IMR-90 (cell line): ENCODE data around the gene SRRD. TPM values are rescaled to one million over a fixed set of nuclear protein-coding genes. Genes with fewer than 3 reads are reported as not detected.

ENCODE experiments used
- ATAC-seq: fragments of 200-7000 bp; cut with Tn5 transposase; 2 replicates; pipeline ENCODE4 v1.9.1; 2020; ENCODE audit warnings: low read depth, mild to moderate bottlenecking, moderate library complexity
- BruUV-seq: library from RNA; stranded (reverse); fragments of 400-500 nt; replicated peaks from 2 replicates; lab custom pipeline; 2021; lab: Mats Ljungman, UMichigan
- CTCF ChIA-PET: fragments of 300-600 bp; formaldehyde crosslinking; extraction: SDS; loops from one replicate; lab custom pipeline; 2021; ENCODE audit warnings: antibody characterized with exemption; lab: Yijun Ruan, JAX
- POLR2A ChIA-PET: fragments of 300-600 bp; sonication (Branson Sonifier 250); formaldehyde crosslinking; loops from one replicate; lab custom pipeline; 2022; ENCODE audit warnings: antibody characterized with exemption; ENCODE audit not compliant: unreplicated experiment; lab: Charles Lee
- DNase-seq: peaks from one replicate; pipeline ENCODE4 v3.0.0; 2013
- H2AFZ ChIP-seq: replicated peaks from 2 replicates; pipeline ENCODE3; 2013; ENCODE audit warnings: low read length, mild to moderate bottlenecking; ENCODE audit not compliant: poor library complexity
- H2AK5ac ChIP-seq: 2 replicates; pipeline ENCODE4 v1.6.1; 2013; ENCODE audit warnings: low read depth, low read length, inconsistent platforms
- H2AK9ac ChIP-seq: replicated peaks from 2 replicates; pipeline ENCODE3; 2013; ENCODE audit warnings: mild to moderate bottlenecking, low read depth, low read length, moderate library complexity; ENCODE audit not compliant: poor library complexity
- H2BK120ac ChIP-seq: 2 replicates; pipeline ENCODE4 v1.6.1; 2013; ENCODE audit warnings: low read depth, low read length, inconsistent platforms
- H2BK15ac ChIP-seq: 3 replicates; pipeline ENCODE4 v1.6.1; 2013; ENCODE audit warnings: low read depth, low read length, inconsistent platforms
- H2BK20ac ChIP-seq: 2 replicates; pipeline ENCODE4 v1.6.1; 2013; ENCODE audit warnings: low read depth, mild to moderate bottlenecking, inconsistent platforms, low read length, moderate library complexity
- H2BK5ac ChIP-seq: 2 replicates; pipeline ENCODE4 v1.6.1; 2013; ENCODE audit warnings: mild to moderate bottlenecking, low read depth, low read length, inconsistent platforms; ENCODE audit not compliant: poor library complexity, severe bottlenecking
- H3K14ac ChIP-seq: replicated peaks from 2 replicates; pipeline ENCODE4 v1.6.1; 2013; ENCODE audit warnings: low read depth, low read length, inconsistent platforms
- H3K18ac ChIP-seq: 2 replicates; pipeline ENCODE4 v1.6.1; 2013; ENCODE audit warnings: low read depth, low read length, control low read depth
- H3K23ac ChIP-seq: 2 replicates; pipeline ENCODE4 v1.6.1; 2013; ENCODE audit warnings: low read depth, low read length, inconsistent platforms
- H3K27ac ChIP-seq: 2 replicates; pipeline ENCODE4 v1.5.1; 2013; ENCODE audit warnings: mild to moderate bottlenecking, control low read depth, low read length; ENCODE audit not compliant: insufficient read depth
- H3K27me3 ChIP-seq: 2 replicates; pipeline ENCODE4 v1.6.1; 2013; ENCODE audit warnings: low read length; ENCODE audit not compliant: control insufficient read depth, insufficient read depth
- H3K36me3 ChIP-seq: 2 replicates; pipeline ENCODE4 v1.6.1; 2013; ENCODE audit warnings: low read length, mixed read lengths; ENCODE audit not compliant: control insufficient read depth, insufficient read depth
- H3K4ac ChIP-seq: 2 replicates; pipeline ENCODE4 v1.6.1; 2013; ENCODE audit warnings: low read depth, low read length, inconsistent platforms
- H3K4me1 ChIP-seq: 2 replicates; pipeline ENCODE4 v1.6.1; 2013; ENCODE audit warnings: low read length, mixed read lengths; ENCODE audit not compliant: control insufficient read depth, insufficient read depth
- H3K4me2 ChIP-seq: 2 replicates; pipeline ENCODE4 v1.6.1; 2013; ENCODE audit warnings: low read depth, mild to moderate bottlenecking, control low read depth, low read length, moderate library complexity
- H3K4me3 ChIP-seq: 2 replicates; pipeline ENCODE4 v1.5.1; 2013; ENCODE audit warnings: low read depth, mild to moderate bottlenecking, control low read depth, low read length, moderate library complexity; ENCODE audit not compliant: insufficient read depth
- H3K56ac ChIP-seq: 2 replicates; pipeline ENCODE4 v1.6.1; 2013; ENCODE audit warnings: low read length, inconsistent platforms; ENCODE audit not compliant: insufficient read depth; ENCODE audit errors: extremely low read depth
- H3K79me1 ChIP-seq, 2 experiments: 2 replicates each; pipeline ENCODE4 v1.6.1; 2013; ENCODE audit warnings: low read length in 2 of 2, inconsistent platforms in 1 of 2, low read depth in 1 of 2
- H3K9ac ChIP-seq: 2 replicates; pipeline ENCODE4 v1.6.1; 2013; ENCODE audit warnings: low read depth, low read length, control low read depth
- H3K9me1 ChIP-seq: 2 replicates; pipeline ENCODE4 v1.6.1; 2013; ENCODE audit warnings: low read length, inconsistent platforms; ENCODE audit not compliant: insufficient read depth
- H3K9me3 ChIP-seq: 2 replicates; pipeline ENCODE4 v1.6.1; 2013; ENCODE audit warnings: low read length; ENCODE audit not compliant: control insufficient read depth, insufficient read depth
- H4K20me1 ChIP-seq: 2 replicates; pipeline ENCODE4 v1.6.1; 2013; ENCODE audit warnings: low read length, inconsistent platforms; ENCODE audit not compliant: insufficient read depth
- H4K5ac ChIP-seq: 2 replicates; pipeline ENCODE4 v1.6.1; 2013; ENCODE audit warnings: mild to moderate bottlenecking, low read depth, low read length, control low read depth
- H4K8ac ChIP-seq, 2 experiments: 2 replicates each; pipeline ENCODE4 v1.6.1; 2013; ENCODE audit warnings: low read depth in 2 of 2, low read length in 2 of 2, control low read depth in 1 of 2, inconsistent platforms in 1 of 2
- H4K91ac ChIP-seq: 2 replicates; pipeline ENCODE4 v1.6.1; 2013; ENCODE audit warnings: low read depth, low read length, inconsistent platforms; ENCODE audit not compliant: insufficient read depth
- CEBPB ChIP-seq: IDR thresholded peaks from 2 replicates; pipeline ENCODE4 v1.6.1; 2012; ENCODE audit warnings: low read depth, low read length, improper control_type of control experiment
- NFE2L2 ChIP-seq: fragments of 150-350 bp; IDR thresholded peaks from 2 replicates; pipeline ENCODE4 v1.6.1; 2016; ENCODE audit warnings: low read depth, mild to moderate bottlenecking, low read length
- WGBS, 2 experiments: methylation state at CpG; one replicate each; pipeline versions ENCODE4 v1.1.5 to v1.1.7; 2013; ENCODE audit warnings: missing lambda C conversion rate in 2 of 2; ENCODE audit not compliant: insufficient read length in 1 of 2; ENCODE audit errors: extremely low coverage in 2 of 2; 5-methylcytosine and 5-hydroxymethylcytosine counted together
- dilution Hi-C: fragments of 300-500 bp; cut with HindIII; formaldehyde crosslinking; loops from one replicate; pipeline ENCODE4 v1.14.3; 2018; ENCODE audit warnings: low sequenced_read_pairs; ENCODE audit not compliant: unreplicated experiment
- in situ Hi-C: fragments of 300-500 bp; cut with MboI; formaldehyde crosslinking; loops from 3 replicates; pipeline ENCODE4 v1.14.3; 2019; ENCODE audit warnings: low sequenced_read_pairs, inconsistent platforms, mixed read lengths
- intact Hi-C: fragments of 100-400 bp; cut with micrococcal nuclease; formaldehyde crosslinking; loops from 2 replicates; pipeline ENCODE4 v1.10.0; 2022
- polyA plus RNA-seq, 3 experiments: library from polyadenylated mRNA; depleted of rRNA; stranded (reverse); fragments of >200 nt; gene quantifications; 2 replicates each; pipeline ENCODE4 v1.2.3, GENCODE V29; 2012; ENCODE audit warnings: low replicate concordance in 1 of 3
- total RNA-seq: library from RNA; depleted of rRNA; stranded (reverse); fragments of >200 nt; gene quantifications from 2 replicates; pipeline ENCODE4 v1.2.3, GENCODE V29; 2012
- TF ChIP-seq, protein P1 (sequence below): fragments of 150-350 bp; IDR thresholded peaks from 2 replicates; pipeline ENCODE4 v1.6.1; 2016; ENCODE audit warnings: low read depth, mild to moderate bottlenecking, low read length, moderate library complexity, borderline replicate concordance

The SRRD gene
- total and polyA plus RNA-seq, 2 of the 4 experiments (the other 2 are of a cell fraction) = 18.3 to 24.0 TPM

DNA sequence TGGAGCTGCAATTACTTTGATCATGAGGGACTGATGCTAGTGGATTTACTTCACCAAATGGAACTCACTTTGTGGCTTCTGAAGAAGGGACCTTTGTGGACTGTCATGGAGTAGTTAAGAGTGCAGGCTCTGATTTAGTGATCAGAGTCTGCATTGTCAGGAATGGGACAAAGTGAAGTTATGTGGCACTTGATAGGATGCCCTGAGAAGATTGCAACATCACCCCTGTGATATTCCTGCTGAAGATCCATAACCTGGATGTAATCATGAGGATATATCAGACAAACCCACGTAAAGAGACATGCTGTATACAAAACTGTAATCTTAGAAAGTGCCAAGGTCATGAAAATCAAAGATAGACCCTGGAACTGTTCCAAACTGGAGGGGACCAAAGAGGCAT lies 30.2 kb downstream of the SRRD start:
- POLR2A ChIA-PET = no interaction called here
- BruUV-seq = no TSS peak
- H2AK5ac ChIP-seq = no peak overlapping the region
- H4K91ac ChIP-seq = no peak overlapping the region
- no peaks in the 10 kb centered on the region for H3K9me3 ChIP-seq
- no peak overlapping the region for H2BK120ac ChIP-seq
- H2BK20ac ChIP-seq = no peak overlapping the region
- H3K4me1 ChIP-seq = peaks cover 2% of the 10 kb centered on the region
- H4K5ac ChIP-seq = no peak overlapping the region; the same call in 1 of the 2 replicates
- no peak overlapping the region for H2AFZ ChIP-seq
- dilution Hi-C loops = no loop called here
- TF ChIP-seq CEBPB (peak; percentile 79), NFE2L2 (no peak)
- TF ChIP-seq, protein P1, sequence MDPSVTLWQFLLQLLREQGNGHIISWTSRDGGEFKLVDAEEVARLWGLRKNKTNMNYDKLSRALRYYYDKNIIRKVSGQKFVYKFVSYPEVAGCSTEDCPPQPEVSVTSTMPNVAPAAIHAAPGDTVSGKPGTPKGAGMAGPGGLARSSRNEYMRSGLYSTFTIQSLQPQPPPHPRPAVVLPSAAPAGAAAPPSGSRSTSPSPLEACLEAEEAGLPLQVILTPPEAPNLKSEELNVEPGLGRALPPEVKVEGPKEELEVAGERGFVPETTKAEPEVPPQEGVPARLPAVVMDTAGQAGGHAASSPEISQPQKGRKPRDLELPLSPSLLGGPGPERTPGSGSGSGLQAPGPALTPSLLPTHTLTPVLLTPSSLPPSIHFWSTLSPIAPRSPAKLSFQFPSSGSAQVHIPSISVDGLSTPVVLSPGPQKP = no peak
- peaks cover 2% of the 10 kb centered on the region for H3K9me1 ChIP-seq
- WGBS, 2 experiments = 0% methylated on average over 1 of the region's 1 CpG; no CpG with 5 or more reads in 1 of the 2 experiments
- CTCF ChIA-PET = no interaction called here
- H3K36me3 ChIP-seq = peaks cover 10% of the 10 kb centered on the region
- H4K20me1 ChIP-seq = peaks cover 3% of the 10 kb centered on the region; the same call in 1 of the 2 replicates
- H3K4ac ChIP-seq = no peak overlapping the region
- no peak overlapping the region for H3K18ac ChIP-seq
- H2AK9ac ChIP-seq = no peak overlapping the region
- H3K4me3 ChIP-seq = no peak overlapping the region
- no peaks in the 10 kb centered on the region for H3K27me3 ChIP-seq
- in situ Hi-C loops = no loop called here
- H2BK15ac ChIP-seq = no peak overlapping the region
- no peak overlapping the region for H3K14ac ChIP-seq
- peaks cover 26 to 40% of the 10 kb centered on the region in 2 experiments for H3K79me1 ChIP-seq
- DNase-seq (no peak), ATAC-seq (no peak)
- H3K23ac ChIP-seq = no peak overlapping the region
- H4K8ac ChIP-seq = peak overlapping the region; percentile 12 to 91; a peak in 2 of 4 replicates
- no peak overlapping the region for H3K4me2 ChIP-seq
- intact Hi-C loops = loop anchor here (2.0 to 5.0 kb wide), 2 partner anchors 73 to 145 kb away; no protein-coding TSS in a partner anchor
- H2BK5ac ChIP-seq = no peak overlapping the region
- no peak overlapping the region for H3K56ac ChIP-seq
- no peak overlapping the region for H3K9ac ChIP-seq
- H3K27ac ChIP-seq = no peak overlapping the region
